Measurements from ENCODE around the gene GIT2.

The GIT2 gene

GRCh38 chr12:109923481-109924245, 72.5 kb downstream of the GIT2 start:
- Histone ChIP-seq H3K4me1 (ENCODE audit: insufficient read depth, low read length) (no peaks in the 10 kb centered on the region), H3K36me3 (ENCODE audit: insufficient read depth, low read length) (no peaks in the 10 kb centered on the region), H3K9me3 (ENCODE audit: control insufficient read depth, insufficient read depth, low read length) (0 out of 2 replicates have a peak, but pooled peaks cover 5% of the 10 kb centered on the region), H3K9ac (ENCODE audit: low read depth, low read length) (no peak overlapping the region)

GRCh38 chr12:109923038-109923437, 73.1 kb downstream of the GIT2 start:
- Histone ChIP-seq H3K36me3 (ENCODE audit: insufficient read depth, low read length) (no peaks in the 10 kb centered on the region), H3K4me1 (ENCODE audit: insufficient read depth, low read length) (no peaks in the 10 kb centered on the region), H3K9ac (ENCODE audit: low read depth, low read length) (no peak overlapping the region), H3K9me3 (ENCODE audit: control insufficient read depth, insufficient read depth, low read length) (0 out of 2 replicates have a peak, but pooled peaks cover 5% of the 10 kb centered on the region)

- Histone ChIP-seq H3K36me3 (ENCODE audit: insufficient read depth, low read length) (no peaks in the 10 kb centered on the region), H3K9ac (ENCODE audit: low read depth, low read length) (no peak overlapping the region), H3K9me3 (ENCODE audit: control insufficient read depth, insufficient read depth, low read length) (0 out of 2 replicates have a peak, but pooled peaks cover 5% of the 10 kb centered on the region), H3K4me1 (ENCODE audit: insufficient read depth, low read length) (no peaks in the 10 kb centered on the region)
These were observed 74.2 kb downstream of the GIT2 start for GRCh38 chr12:109921982-109922381.

GRCh38 chr12:109920261-109920780, 75.8 kb downstream of the GIT2 start:
- H3K36me3 ChIP-seq (ENCODE audit: insufficient read depth, low read length), result no peaks in the 10 kb centered on the region
- H3K9ac ChIP-seq (ENCODE audit: low read depth, low read length), result no peak overlapping the region
- H3K9me3 ChIP-seq (ENCODE audit: control insufficient read depth, insufficient read depth, low read length), result 0 out of 2 replicates have a peak, but pooled peaks cover 5% of the 10 kb centered on the region
- H3K4me1 ChIP-seq (ENCODE audit: insufficient read depth, low read length), result no peaks in the 10 kb centered on the region

- 0 out of 2 replicates have a peak, but pooled peaks cover 5% of the 10 kb centered on the region for H3K9me3 ChIP-seq (ENCODE audit: control insufficient read depth, insufficient read depth, low read length)
- H3K9ac ChIP-seq (ENCODE audit: low read depth, low read length), result no peak overlapping the region
- no peaks in the 10 kb centered on the region for H3K4me1 ChIP-seq (ENCODE audit: insufficient read depth, low read length)
- no peaks in the 10 kb centered on the region for H3K36me3 ChIP-seq (ENCODE audit: insufficient read depth, low read length)
These were observed 76.7 kb downstream of the GIT2 start for GRCh38 chr12:109919456-109919855.

- Histone ChIP-seq H3K4me1 (ENCODE audit: insufficient read depth, low read length) (no peaks in the 10 kb centered on the region), H3K36me3 (ENCODE audit: insufficient read depth, low read length) (no peaks in the 10 kb centered on the region), H3K9ac (ENCODE audit: low read depth, low read length) (no peak overlapping the region), H3K9me3 (ENCODE audit: control insufficient read depth, insufficient read depth, low read length) (0 out of 2 replicates have a peak, but pooled peaks cover 5% of the 10 kb centered on the region)
These were observed 80.1 kb downstream of the GIT2 start for GRCh38 chr12:109916045-109916444.

- H3K9ac ChIP-seq (ENCODE audit: low read depth, low read length), result no peak overlapping the region
- no peaks in the 10 kb centered on the region for H3K36me3 ChIP-seq (ENCODE audit: insufficient read depth, low read length)
- no peaks in the 10 kb centered on the region for H3K4me1 ChIP-seq (ENCODE audit: insufficient read depth, low read length)
- 0 out of 2 replicates have a peak, but pooled peaks cover 5% of the 10 kb centered on the region for H3K9me3 ChIP-seq (ENCODE audit: control insufficient read depth, insufficient read depth, low read length)
These were observed 80.8 kb downstream of the GIT2 start for GRCh38 chr12:109915171-109916040.

- Histone ChIP-seq H3K4me1 (ENCODE audit: insufficient read depth, low read length) (no peaks in the 10 kb centered on the region), H3K9ac (ENCODE audit: low read depth, low read length) (no peak overlapping the region), H3K9me3 (ENCODE audit: control insufficient read depth, insufficient read depth, low read length) (0 out of 2 replicates have a peak, but pooled peaks cover 1% of the 10 kb centered on the region), H3K36me3 (ENCODE audit: insufficient read depth, low read length) (no peaks in the 10 kb centered on the region)
These were observed 81.7 kb downstream of the GIT2 start for GRCh38 chr12:109914461-109914860.

GRCh38 chr12:109912855-109913321, 83.3 kb downstream of the GIT2 start:
- no peaks in the 10 kb centered on the region for H3K4me1 ChIP-seq (ENCODE audit: insufficient read depth, low read length)
- no peak overlapping the region for H3K9ac ChIP-seq (ENCODE audit: low read depth, low read length)
- no peaks in the 10 kb centered on the region for H3K36me3 ChIP-seq (ENCODE audit: insufficient read depth, low read length)
- no peaks in the 10 kb centered on the region for H3K9me3 ChIP-seq (ENCODE audit: control insufficient read depth, insufficient read depth, low read length)

GRCh38 chr12:109910969-109911348, 85.2 kb downstream of the GIT2 start:
- no peak overlapping the region for H3K9ac ChIP-seq (ENCODE audit: low read depth, low read length)
- H3K36me3 ChIP-seq (ENCODE audit: insufficient read depth, low read length), result no peaks in the 10 kb centered on the region; the same call in 1 of the 2 replicates
- no peaks in the 10 kb centered on the region for H3K4me1 ChIP-seq (ENCODE audit: insufficient read depth, low read length)
- no peaks in the 10 kb centered on the region for H3K9me3 ChIP-seq (ENCODE audit: control insufficient read depth, insufficient read depth, low read length)

- Histone ChIP-seq H3K4me1 (ENCODE audit: insufficient read depth, low read length) (no peaks in the 10 kb centered on the region), H3K9ac (ENCODE audit: low read depth, low read length) (no peak overlapping the region), H3K9me3 (ENCODE audit: control insufficient read depth, insufficient read depth, low read length) (no peaks in the 10 kb centered on the region), H3K36me3 (ENCODE audit: insufficient read depth, low read length) (no peaks in the 10 kb centered on the region; the same call in 1 of the 2 replicates)
These were observed 85.8 kb downstream of the GIT2 start for GRCh38 chr12:109910254-109910968.

- H3K4me1 ChIP-seq (ENCODE audit: insufficient read depth, low read length), result peaks cover 7% of the 10 kb centered on the region; the same call in 1 of the 2 replicates
- H3K9ac ChIP-seq (ENCODE audit: low read depth, low read length), result no peak overlapping the region
- H3K9me3 ChIP-seq (ENCODE audit: control insufficient read depth, insufficient read depth, low read length), result no peaks in the 10 kb centered on the region
- H3K36me3 ChIP-seq (ENCODE audit: insufficient read depth, low read length), result peaks cover 3% of the 10 kb centered on the region
These were observed 90.9 kb downstream of the GIT2 start for GRCh38 chr12:109905301-109905700.

GRCh38 chr12:109902891-109903418, 93.2 kb downstream of the GIT2 start:
- Histone ChIP-seq H3K9me3 (ENCODE audit: control insufficient read depth, insufficient read depth, low read length) (no peaks in the 10 kb centered on the region), H3K9ac (ENCODE audit: low read depth, low read length) (no peak overlapping the region), H3K36me3 (ENCODE audit: insufficient read depth, low read length) (peaks cover 3% of the 10 kb centered on the region), H3K4me1 (ENCODE audit: insufficient read depth, low read length) (peaks cover 7% of the 10 kb centered on the region; the same call in 1 of the 2 replicates)

Measured in ES-I3 (cell line).